Measurements from ENCODE around the gene PTPRS.

- TF ChIP-seq POLR2AphosphoS5 (IDR thresholded peaks at IDR 0.05; ENCODE audit: low read depth) (no peak), CTCF (IDR thresholded peaks at IDR 0.05; ENCODE audit: insufficient read depth, low read length) (no peak), GABPA (IDR thresholded peaks at IDR 0.05; ENCODE audit: low read depth) (no peak)
Measured at GRCh38 chr19:5333581-5334365, 6.8 kb downstream of the PTPRS start.

All from HL-60 (cell line).